HG02763 (cell line): Measurements from ENCODE around the gene SRM.
A peak's percentile ranks its signal among the peaks of the same experiment; 100 is the strongest.
"Not testable (repeated sequence)": the region's sequence is repeated elsewhere in the genome, so short reads cannot be mapped to it uniquely, and the experiment has no call there.

Source experiments
- ATAC-seq: cut with Tn5 transposase; IDR thresholded peaks from one replicate; pipeline ENCODE4 v1.9.1; 2021; ENCODE audit warnings: mild to moderate bottlenecking, moderate library complexity; ENCODE audit not compliant: unreplicated experiment

SRM gene

GRCh38 chr1:11059968-11060830 lies at the start of gene SRM:
SRM (minus strand) TSS chr1:11060018; CDS start chr1:11059943, 75 bp downstream.
- ATAC-seq, result peak; percentile 89

- no peak for ATAC-seq
Measured at GRCh38 chr1:11109047-11109760, 49.4 kb upstream of the SRM start.

- ATAC-seq, result no peak
Measured at GRCh38 chr1:11107599-11107998, 47.8 kb upstream of the SRM start.

DNA sequence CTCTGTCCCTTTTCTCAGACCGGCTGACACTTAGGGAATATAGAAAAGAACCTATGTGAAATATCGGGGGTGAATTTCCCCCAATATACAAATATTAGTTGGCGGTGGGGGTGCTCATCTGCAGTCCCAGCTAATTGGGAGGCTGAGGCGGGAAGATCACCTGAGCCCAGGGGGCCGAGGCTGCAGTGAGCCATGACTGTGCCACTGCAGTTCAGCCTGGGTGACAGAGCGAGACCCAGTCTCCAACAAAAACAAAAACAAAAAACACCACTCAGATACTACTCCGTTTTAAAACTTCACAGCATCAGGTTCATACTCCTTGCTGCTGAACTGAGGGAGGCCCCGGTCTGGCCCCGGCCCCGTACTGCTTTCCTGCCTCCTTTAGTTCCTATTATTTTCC lies 45.8 kb upstream of the SRM start:
- ATAC-seq, result no peak

DNA sequence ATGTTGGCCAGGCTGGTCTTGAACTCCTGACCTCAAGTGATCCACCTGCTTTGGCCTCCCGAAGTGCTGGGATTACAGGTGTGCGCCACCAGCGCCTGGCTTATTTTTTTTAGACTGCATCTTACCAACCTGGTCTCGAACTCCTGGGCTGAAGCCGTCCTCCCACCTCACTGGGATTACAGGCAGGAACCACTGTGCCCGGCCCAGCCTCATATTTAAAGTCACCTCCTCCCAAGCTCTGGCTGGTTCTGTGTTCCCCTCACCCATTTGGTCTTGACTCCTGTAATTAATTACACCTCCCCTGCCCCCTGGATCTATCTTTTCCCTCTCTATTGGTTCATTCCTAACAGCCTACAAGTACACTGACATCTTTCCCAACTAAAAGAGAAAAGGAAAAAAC lies 41.5 kb upstream of the SRM start:
- ATAC-seq, result no peak

DNA sequence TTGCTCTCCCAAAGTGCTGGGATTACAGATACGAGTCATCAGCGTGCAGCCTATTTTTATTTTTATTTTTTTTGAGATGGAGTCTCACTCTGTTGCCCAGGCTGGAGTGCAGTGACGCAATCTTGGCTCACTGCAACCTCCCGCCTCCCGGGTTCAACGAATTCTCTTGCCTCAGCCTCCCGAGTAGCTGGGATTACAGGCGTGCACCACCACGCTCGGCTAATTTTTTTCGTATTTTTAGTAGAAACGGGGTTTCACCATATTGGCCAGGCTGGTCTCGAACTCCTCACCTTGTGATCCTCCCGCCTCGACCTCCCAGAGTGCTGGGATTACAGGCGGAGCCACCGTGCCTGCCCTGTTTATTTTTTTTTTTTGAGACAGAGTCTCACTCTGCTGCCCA lies 41.0 kb upstream of the SRM start:
- ATAC-seq, result not testable (repeated sequence)

- ATAC-seq, result no peak
Measured at GRCh38 chr1:11100149-11100493, 40.3 kb upstream of the SRM start.

GRCh38 chr1:11099310-11100148 lies 39.7 kb upstream of the SRM start, which contains the start of gene EXOSC10:
EXOSC10 (minus strand) TSS chr1:11099869; CDS start chr1:11099831, 38 bp downstream.
- ATAC-seq, result peak; percentile 88

- no peak for ATAC-seq
Measured at GRCh38 chr1:11098931-11099309, 39.1 kb upstream of the SRM start.

DNA sequence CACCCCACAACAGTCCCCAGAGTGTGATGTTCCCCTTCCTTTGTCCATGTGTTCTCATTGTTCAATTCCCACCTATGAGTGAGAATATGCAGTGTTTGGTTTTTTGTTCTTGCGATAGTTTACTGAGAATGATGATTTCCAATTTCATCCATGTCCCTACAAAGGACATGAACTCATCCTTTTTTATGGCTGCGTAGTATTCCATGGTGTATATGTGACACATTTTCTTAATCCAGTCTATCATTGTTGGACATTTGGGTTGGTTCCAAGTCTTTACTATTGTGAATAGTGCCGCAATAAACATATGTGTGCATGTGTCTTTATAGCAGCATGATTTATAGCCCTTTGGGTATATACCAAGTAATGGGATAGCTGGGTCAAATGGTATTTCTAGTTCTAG lies 24.0 kb upstream of the SRM start:
- ATAC-seq, result not testable (repeated sequence)

DNA sequence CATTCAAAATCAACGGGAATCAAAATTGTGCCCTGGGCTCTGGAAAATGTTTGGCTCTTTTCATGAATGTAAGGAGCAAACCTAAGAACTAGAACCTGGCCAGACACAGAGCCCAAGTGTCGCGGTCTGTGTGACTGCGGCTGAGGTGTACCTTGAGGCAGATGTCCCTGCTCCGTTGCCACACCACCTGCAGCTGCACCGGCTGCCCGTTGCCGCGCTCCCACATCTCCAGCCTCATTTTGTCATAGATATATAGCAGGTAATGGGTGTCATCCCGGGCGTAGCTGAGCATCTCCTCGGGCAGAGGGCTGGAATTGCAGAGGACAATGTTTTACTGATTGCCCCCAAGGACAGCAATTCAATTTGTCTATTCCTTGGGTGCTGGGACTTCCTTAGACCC lies 21.1 kb upstream of the SRM start:
- ATAC-seq, result no peak

GRCh38 chr1:11078631-11079030 lies 18.8 kb upstream of the SRM start:
- no peak for ATAC-seq

- not testable (repeated sequence) for ATAC-seq
Measured at GRCh38 chr1:11073398-11073797, 13.6 kb upstream of the SRM start.

DNA sequence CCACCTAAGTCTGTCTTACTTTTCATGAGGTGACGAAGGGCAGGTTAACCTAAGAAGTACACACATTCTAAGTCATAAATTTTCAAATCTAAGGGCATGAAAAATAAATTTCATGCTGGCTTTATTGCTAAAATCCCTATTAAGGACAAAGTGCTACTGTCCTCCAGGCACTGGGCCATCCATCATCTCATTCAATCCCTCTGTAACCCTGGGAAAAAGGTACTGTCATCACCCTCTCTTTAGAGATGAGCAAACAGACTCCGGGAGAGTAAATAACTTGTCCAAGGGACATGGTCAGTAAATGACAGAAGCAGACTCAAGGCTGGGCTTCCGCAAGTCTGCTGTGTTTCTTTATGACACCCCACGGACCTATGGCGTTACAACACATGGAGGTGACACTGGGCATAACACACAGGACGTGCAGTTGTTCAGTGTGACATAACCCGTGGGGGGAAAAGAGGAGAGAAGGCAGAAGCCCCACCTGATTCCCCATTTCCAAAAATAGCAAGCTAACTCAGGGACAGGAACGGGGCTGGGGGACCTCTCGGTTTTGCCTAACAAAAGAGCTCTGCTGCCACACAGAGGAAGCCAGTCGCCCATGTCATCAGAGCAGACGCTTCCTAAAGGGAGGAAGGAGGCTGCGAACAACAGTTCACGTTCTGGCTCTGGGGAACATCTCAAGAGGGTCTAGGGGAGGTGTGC lies 12.5 kb upstream of the SRM start:
- ATAC-seq, result no peak

DNA sequence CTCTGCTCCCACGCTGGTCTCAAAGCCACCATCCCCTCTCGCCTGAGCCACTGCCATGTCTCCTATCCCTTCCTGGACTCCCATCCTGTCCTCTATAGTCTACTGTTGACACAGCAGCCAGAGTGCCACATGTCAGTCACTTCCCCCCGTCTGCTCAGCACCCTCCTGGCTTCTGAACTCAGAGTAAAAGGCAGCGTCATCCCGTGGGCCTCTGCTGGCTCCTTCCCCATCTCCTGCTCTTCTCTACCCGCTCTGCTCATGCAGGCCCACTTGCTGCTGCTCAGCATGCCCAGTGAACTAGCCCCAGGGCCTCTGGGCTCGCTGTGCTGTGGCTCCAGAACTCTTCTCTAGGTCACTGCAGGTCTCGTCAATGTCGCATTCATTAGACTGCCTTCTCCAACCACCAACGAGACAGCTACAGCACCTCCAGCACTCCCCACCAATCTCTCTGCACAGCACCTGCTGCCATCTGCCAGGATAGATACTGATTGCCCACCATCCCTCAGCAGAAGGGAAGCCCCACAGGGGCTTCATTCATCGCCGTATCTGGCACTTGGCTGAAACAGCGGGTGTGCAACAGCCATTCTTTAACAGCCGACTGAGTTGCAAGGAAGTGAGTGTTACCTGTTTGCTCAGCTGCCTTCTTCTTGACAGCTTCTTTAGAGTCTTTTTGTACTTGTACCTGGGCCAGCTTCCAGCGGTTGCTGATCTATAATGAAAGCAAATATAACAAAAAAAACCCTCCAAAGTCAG lies 11.8 kb upstream of the SRM start:
- no peak for ATAC-seq

DNA sequence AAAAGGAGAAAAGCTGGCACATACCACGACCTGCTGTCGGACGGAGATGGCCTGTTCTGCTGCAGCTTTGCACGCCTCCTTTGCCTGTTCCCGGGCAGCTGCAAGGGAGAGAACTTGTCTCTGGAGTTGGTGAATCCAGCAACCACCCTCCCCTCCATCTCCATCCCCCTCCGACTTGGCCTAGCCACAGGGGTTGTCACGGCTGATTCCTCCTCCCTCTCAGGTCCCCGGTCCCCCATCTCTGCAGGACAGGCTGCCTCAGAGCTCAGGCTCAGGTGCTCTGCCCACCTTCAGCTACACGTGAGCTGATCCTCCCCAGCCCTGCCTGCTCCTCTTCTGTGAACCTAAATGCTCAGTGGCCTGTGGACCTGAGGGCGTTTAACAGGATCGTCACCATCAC lies 11.1 kb upstream of the SRM start:
- ATAC-seq, result no peak

GRCh38 chr1:11068600-11069473 lies 9.0 kb upstream of the SRM start:
- no peak for ATAC-seq

DNA sequence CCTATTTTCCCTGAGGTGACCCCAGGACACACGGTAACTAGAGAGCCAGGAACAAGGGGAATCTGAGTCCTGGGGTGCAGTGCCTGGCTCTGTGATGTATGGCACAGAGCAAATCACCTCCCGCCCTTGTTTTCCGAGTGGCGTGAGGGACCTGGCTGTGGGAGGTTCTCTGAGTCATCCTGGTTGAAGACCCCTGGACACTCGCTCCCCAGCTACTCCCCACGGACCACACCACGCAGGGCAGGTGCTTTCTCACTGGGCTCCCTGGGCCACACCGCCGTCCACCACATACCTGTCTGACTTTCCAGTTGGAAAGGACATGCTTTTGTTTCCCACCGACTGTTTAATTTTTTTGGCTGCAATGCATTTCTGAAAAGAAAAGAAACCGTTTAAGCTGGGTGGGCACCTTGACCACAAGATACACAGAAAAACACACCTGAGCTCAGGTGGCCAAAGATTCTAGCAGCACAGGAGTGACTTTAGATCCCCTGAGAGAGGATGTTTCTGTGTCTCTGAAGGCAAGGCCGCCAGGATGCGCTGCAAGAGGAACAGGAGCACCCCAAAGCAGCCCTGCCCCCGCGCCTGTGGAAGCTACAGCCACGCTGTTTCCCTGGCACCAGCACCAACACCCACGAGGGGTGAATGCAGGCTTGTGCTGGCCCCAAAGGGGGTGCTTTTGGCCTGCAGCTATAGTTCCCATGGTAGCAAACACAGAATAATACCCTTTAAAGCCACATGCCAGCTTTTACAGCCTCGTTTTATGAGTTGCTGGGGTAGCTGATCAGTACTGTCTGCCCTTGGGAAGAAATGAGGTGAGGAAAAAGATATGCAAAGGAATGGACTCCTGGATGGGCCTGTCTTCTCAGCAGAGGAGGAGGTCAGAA lies 8.1 kb upstream of the SRM start:
- no peak for ATAC-seq
